NCI-H774 (cell line): Measurements from ENCODE around the gene CDO1.
"Not testable (repeated sequence)": the region's sequence is repeated elsewhere in the genome, so short reads cannot be mapped to it uniquely, and the experiment has no call there.

Experiments used
- DNase-seq: peaks from one replicate; lab custom pipeline; 2025; lab: John Stamatoyannopoulos, UW

The CDO1 gene

DNA sequence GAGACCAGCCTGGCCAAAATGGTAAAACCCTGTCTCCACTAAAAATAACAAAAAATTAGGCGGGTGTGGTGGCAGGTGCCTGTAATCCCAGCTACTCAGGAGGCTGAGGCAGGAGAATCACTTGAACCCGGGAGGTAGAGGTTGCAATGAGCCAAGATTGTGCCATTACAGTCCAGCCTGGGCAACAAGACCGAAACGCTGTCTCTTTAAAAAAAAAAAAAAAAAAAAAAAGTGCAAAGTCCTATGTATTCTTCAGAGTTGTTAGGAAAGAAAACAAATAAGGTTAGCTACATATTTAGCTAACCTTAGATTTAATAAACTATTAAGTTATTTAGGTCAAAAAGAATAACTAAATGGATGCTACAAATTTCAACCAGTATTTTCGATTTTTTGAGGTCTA is 13.5 kb upstream of the CDO1 start:
- no peak for DNase-seq

DNA sequence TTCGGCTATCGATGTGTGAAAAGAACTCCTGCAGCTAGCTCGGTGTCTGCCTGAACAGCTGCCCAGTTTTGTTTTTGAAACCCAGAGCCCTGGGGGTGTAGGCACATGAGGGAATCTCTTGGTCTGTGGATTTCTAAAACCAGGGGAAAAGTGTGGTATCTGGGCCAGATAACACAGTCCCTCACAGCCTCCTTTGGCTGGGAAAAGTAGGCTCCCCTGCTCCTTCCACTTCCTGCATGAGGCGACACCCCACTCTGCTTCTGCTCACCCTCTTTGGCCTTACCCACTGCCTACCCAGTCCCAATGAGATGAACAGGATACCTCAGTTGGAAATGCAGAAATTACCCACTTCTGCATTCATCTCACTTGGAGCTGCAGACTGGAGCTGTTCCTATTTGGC is 9.5 kb upstream of the CDO1 start:
- DNase-seq = no peak

DNA sequence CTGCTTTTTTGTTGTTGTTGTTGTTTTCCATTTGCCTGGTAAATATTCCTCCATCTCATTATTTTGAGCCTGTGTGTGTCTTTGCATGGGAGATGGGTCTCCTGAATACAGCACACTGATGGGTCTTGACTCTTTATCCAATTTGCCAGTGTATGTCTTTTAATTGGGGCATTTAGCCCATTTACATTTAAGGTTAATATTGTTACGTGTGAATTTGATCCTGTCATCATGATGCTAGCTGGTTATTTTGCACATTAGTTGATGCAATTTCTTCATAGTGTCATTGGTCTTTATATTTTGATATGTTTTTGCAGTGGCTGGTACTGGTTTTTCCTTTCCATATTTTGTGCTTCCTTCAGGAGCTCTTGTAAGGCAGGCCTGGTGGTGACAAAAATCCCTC is 8.5 kb upstream of the CDO1 start:
- DNase-seq = not testable (repeated sequence)

DNA sequence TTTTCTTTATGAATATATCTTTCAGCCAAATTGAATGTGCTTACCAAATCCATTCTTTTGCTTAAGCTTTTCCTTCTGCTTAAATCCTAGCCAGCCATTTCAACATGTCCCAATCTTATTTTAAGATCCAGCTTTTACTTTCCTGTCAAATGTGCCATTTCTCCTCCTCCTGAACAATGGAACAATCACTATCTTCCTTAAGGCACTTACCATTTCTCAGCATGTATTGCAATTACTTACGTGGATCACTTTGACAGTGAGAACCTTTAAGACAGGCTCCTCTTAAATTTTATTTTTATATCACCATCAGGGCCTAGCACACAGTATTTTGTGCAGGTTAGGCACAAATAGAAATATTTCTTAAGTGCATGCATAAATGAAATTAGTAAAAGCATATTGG is 4.4 kb upstream of the CDO1 start:
- DNase-seq = no peak

DNA sequence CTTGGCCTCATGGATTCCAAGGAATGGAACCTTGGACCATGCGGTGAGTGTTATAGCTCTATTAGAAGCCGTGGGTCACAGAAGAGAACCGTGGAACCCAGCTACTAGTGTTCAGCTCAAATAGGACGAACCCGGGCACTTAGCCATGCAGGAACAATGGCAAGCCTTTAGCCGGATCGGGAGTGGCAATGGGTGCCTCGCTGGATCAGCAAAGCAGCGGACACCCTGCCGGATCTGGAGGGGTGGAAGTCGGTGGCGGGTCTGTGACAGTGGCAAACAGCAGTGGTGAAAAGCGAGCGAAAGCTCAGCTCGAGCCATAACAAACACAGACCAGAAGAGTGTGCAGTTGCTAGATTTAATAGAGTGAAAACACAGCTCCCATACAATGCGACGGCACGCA is 2.4 kb upstream of the CDO1 start:
- peak; percentile 23 for DNase-seq

DNA sequence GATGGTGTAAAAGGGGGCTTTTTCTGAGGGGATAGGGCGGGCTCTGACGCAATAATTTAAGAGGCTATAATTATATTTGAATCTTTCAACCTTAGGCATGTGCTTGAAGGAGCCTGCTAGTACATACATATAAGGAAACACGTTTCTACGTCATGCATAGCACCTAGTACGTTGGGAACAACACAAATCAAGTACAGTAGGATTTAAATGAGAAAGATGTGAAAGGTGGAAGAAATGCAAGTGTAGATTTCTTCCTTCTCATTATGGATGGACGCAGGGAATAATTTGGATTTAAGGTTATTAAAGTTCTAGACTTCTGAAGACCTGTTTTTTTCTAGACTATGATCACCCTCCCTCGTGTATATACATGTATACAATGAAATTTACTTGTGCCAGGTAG is 927 bp upstream of the CDO1 start:
- no peak for DNase-seq

DNA sequence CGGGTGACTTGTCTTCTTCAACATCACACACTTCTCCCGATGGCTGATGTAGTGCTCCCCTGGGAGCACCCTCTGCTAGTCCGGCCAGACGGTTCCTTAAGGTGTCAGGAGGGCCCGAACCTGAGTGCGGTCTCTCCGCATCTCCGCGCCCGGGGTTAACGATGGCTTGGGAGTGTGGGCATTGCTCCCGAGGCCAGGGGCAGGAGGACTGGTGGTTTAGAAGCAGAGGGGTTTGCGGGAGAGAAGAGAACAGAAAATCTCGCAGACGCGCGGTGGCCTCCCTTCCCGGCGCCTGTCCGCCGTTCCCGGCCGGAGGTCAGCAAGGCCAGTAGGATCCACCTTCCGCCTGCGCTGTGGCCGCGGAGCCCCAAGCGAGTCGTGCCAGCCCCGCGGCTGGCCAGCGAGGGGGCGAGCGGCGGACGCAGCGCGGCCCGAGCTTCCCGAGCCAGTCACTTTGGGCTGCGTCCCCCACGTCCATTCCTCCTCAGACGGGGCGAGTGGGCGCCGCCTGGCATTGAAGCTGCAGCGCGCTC is 700 bp downstream of the CDO1 start:
- no peak for DNase-seq

DNA sequence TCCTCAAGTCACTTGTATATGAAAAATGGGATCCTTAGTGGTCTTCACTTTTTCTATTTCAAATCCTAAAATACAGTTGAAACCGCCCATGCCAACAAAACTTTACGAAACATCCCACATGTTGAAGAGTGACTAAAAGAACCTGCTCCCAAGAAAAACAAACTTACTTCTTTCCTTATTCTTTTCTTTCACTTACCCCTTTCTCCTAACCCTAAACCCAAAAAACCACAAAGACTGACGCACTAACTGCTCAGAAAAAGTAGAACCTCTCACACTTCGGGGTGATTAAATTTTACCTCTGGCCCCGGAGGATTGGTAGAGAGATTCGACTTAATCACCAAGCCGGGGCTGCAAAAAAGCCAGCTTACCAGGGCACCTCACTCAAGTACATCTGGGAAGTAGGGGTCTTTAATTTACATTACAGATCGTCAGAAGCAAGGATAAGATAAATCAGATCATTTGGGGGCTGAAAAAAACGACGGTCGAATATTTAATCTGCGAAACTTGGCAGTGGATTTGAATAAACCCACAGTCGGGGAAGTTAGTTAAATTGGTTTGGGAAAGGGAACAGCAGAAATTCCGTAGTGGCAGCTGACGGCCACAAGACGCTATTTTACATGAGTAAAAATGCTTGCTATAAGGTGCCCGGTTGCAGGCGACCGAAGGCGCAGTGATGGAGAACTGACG is 1.3 kb downstream of the CDO1 start:
- DNase-seq = no peak

DNA sequence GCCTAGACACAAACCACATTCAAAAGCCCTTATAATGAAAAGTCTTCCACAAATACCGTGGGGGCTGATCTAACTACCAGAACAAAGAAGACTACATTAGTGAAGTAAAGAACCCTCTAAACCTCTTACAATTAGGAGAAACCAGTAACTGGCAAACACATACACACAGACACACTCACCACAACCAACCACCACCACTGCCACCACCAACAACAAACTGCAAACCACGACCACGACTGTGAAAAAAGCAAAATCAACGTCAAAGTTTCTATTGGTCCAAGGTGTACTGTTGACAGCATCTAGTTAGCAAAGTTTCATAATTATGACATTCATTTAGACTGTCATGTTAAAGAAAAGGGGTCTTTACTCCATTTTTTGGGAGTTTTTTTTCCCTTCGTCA is 2.7 kb downstream of the CDO1 start:
- DNase-seq = no peak

DNA sequence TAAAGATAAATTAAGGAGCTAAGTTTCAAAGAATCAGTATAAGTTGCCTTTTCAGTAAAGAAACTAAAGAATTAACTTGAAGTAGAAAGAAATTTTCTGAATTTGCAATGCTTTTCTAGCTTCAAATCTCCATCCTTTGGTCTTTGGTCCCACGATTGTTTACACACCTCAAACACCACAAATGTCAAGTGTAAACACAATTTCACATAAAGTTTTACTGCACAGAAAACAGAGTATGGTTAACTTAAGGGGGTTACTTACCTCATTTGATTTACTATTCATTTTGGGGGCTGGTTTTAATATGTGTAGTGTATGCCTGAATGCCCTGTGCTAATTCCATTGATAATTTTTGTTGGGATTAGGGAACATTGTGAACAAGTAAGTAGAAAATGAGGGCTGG is 4.1 kb downstream of the CDO1 start:
- no peak for DNase-seq

DNA sequence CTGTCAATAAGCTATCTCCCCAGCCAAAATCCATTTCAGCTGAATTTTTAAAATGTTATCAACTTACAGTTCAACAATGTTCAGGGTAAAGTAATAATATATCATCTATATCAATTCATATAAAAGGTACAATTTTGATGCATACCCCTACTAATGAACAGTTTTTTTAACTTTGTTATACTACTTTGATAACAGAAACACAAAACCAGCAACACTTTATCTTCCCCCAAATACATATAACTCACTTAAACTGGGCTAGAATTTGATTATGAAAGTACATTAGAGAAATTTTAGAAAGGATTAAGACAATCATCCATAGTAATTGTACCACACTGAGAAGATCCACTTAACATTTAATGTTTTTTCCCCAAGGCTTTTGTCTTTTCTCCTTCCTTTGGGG is 5.1 kb downstream of the CDO1 start:
- no peak for DNase-seq

DNA sequence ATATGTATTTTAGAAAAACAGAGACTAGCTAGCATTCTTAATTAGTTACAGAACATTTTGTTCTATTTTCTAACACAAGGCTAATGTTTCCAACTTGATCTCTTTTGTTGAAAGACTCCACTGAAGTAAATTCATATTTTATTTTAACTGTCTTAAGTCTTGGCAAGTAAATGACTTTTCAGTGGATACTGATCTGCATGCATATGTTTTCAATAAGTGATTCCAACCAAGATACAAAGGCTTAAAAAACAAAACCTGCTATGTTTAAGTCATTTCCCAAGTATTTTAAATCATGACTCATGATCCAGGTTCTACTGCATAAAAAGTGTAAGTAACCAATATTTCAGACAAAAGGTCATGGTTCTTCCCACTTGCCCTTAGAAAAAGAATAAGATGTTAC is 5.7 kb downstream of the CDO1 start:
- DNase-seq = no peak

DNA sequence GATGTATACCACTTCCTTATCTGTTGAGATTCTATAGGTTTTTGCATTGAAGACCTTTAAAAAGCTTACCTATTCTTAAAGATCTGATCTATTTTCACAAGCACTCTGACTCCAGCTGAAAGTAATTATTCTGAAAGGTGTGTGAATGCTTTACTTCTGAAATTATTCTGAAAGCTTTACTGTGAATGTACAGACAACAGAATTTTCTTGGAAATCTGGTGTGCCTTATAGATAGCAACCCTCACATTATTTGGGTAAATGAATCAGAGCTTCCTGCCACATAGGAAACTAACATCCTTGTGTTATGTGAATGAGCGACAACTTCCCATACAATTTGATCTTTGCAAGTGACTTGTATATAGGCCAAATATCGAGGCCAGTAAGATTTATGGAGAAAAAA is 6.5 kb downstream of the CDO1 start:
- DNase-seq = no peak

DNA sequence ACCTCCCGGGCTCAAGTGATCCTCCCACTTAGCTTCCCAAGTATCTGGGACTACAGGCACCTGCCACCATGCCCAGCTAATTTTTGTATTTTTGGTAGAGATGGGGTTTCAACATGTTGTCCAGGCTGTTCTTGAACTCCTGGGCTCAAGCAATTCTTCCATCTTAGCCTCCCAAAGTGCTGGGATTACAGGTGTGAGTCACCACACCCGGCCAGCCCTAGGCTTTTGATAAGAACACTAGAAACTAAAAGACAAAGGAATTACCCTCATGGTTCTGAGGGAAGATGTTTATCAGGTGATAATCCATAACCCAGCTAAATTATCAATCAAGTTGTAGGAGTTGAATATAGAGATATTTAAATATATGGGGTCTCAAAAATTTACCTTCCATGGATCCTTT is 8.4 kb downstream of the CDO1 start:
- not testable (repeated sequence) for DNase-seq

DNA sequence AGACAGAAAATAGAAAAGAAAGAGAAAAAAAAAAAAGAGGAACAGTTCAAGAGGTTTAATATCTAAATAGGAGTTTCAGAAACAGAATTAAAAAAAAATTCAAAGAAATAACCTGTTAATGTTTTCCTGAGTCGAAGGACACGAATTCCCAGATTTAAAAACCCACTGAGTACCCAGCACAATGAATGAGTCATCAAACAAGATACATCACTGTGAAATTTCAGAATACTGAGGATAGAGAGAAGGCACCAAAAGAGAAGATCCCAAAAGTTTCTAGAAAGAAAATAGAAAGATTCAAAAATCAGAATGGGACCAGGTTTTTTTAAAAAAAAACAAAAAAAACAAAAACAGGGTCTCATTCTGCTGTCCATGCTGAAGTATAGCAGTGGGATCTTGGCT is 8.8 kb downstream of the CDO1 start:
- no peak for DNase-seq

DNA sequence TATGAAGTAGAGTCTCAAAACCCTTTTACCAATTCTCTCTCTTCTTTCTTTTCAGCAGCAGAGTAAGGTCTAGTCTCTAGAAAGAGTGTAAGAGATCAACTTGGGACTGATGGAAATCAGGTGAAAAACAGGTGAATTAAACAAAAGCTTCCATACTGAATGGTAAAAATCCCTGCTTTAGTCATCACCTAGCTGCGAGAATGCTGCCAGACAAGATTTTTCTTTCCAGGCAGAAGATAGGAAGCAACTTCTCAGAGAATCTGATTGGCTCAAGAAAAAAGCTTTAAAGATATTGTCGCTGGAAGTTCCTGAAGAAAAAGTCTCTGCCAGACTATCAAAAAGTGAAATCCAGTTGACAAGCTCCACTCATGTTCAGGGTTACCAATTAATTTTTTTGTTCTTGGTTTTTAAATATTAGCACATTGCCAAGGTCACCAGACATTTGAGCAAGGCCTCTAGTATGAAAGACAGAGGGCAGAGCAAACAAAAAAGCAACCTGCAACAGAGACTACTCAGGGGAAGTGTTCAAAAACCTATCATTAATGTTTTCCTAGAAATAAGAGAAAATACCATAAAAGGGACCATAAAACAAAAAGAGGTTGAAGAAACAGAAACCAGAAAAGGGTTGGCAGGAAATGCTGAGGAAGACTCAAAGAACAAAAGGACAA is 9.3 kb downstream of the CDO1 start:
- DNase-seq = no peak

DNA sequence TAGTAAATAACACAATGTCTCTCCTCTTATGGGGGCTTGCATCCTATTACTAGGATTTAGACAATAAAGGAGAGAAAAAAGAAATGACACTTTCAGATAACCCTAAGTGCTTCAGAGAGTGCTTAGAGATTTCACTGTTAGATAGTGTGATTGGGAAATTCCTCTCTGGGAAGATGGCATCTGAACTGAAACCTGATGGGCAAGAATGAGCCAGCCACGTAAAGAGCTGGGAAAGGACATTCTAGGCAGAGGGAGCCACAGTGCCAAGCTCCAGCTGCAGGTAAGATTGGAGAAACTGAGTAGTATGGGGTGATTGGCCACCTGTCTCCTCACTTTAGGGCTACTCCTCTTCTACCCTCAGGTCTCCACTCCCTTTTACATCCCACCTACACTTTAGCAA is 14.5 kb downstream of the CDO1 start:
- no peak for DNase-seq

DNA sequence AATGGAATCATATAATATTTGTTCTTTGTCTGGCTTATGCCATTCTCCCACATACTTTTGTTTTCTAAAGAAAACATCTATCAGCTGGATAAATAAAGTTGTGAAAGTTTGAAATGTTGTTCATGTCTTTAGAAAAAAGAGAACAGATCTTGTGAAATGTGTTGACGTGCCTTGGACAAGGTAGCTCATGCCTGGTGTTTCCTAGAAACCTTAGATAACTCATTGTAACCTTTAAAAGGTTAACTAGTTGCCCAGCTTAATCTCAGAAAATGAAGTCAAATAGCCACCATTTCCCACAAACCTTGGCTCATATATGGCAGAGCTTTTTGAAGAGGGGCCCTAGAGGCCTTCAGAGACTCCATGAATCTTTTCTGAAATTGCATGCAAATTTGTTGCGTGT is 15.3 kb downstream of the CDO1 start:
- no peak for DNase-seq

DNA sequence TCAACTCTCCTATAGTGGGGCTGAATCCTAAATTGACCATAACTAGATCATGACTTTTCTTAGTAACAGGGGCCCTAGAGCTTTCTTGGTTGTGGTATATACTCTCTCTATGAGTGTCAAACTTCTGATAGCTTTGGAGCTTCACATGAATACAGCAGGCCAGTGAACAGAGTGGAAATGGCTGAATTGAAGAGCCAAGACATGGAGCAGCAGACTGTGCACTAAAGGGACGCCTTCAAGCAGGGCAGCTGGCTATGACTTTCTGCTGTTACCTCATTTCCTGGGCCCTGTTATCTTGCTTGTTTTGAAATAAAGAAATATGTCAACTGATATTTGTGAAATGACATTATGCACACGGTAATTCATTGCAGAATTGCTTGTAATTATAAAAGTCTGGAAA is 16.4 kb downstream of the CDO1 start:
- DNase-seq = no peak

DNA sequence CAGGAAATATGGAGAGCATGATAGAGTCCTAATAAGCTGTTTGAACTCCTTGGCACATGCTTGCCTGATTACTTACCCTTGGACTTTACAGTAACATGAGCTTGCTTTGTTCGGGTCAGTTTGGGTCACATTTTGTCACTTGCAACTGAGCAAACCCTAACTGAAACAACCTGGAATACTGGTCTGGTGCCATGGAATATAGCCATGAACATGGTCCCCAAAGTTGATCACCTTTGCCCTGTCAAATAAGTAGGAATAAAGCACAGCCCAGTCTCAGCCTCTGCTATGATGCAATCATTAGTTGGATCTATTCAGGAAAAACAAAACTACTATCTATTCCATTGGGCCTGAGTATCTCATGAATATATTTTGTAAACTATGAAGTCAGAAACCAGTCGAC is 18.2 kb downstream of the CDO1 start:
- no peak for DNase-seq

DNA sequence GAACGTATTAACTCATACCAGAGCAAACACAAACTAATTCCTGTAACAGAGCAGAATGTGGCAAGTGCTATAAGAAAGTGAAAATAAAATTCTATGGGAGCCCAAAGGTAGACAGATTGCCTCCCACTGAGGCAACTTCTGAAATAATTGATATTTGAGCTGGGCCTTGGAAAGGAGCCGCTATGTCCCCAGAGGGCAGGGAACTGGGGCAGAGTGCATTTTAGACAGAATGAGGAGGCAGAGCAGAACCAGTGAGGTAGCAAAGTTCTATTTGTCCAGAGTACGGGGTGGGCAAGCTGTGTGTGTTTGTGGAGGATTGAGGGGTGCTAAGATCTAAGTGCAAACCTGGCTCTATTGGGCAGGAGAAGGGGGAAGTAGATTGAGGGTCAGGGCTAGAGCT is 19.8 kb downstream of the CDO1 start:
- no peak for DNase-seq

DNA sequence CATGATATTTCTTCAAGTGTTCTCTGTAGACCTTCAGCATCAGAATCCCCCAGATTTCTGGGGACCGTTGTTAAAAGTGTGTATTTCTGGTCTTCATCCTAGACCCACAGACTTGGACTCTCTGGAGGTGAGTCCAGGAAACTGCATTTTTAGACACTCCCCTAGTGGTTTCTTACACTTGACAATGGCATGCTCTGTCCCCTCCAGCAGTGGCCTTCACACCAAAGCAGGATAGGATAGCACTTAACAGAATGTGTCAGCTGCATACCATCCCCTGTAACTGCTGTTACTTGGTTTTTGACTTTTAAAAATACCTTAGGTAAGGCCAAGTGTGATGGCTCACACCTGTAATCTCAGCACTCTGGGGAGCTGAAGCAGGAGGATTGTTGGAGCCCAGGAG is 20.8 kb downstream of the CDO1 start:
- DNase-seq = no peak

DNA sequence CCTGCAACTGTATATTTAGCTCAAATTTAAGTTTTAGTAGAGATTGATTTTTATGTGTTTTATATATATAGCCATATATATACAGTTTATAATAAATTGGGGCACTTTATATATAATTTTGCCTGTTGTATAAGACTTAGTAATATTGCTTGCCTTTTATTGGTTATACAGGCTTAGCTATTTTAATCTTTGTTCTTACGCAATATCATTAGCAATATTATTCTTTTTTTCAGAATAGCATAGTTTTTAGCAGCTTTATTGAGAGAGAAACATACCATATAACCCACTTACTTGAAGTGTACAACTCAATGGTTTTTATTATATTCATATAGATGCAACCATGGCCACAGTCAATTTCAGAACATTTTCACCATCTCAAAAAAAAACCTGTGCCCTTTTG is 28.0 kb downstream of the CDO1 start:
- DNase-seq = no peak

DNA sequence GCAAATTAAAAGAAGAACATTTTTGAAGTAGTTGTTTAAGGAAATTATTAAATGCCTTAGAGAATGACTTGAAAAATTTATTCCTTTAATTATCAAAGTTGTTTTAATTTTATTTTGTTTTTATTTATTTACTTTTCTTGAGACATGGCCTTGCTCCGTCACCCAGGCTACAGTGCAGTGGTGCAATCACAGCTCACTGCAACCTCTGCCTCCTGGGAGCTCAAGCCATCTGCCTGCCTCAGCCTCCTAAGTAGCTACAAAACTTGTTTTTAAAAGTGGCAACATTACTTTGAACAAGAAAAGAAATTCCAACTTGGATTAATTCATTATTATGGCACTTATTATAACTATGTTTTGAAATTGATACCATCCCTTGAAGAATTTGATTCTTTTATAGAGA is 29.0 kb downstream of the CDO1 start:
- no peak for DNase-seq
